Left ventricle myocardium superior (tissue), 1 donor: Measurements from ENCODE around the gene CRP. TPM values are rescaled to one million over a fixed set of nuclear protein-coding genes. Genes with fewer than 3 reads are reported as not detected.
"Not testable (repeated sequence)": the region's sequence is repeated elsewhere in the genome, so short reads cannot be mapped to it uniquely, and the experiment has no call there.

Source experiments
- ATAC-seq: fragments of 200-7000 bp; cut with Tn5 transposase; one replicate; pipeline ENCODE4 v1.9.1; 2020; ENCODE audit warnings: mild to moderate bottlenecking, moderate library complexity
- DNase-seq: peaks from one replicate; pipeline ENCODE4 v3.0.0-alpha.2; 2020
- intact Hi-C: fragments of 100-400 bp; cut with micrococcal nuclease; formaldehyde crosslinking; loops from one replicate; pipeline ENCODE4 v1.11.0; 2022
- total RNA-seq: library from RNA; stranded (reverse); fragmentation: NEBNext Ultra II Directional; extraction: Animal tissue kit (Norgen Biotek cat#: 25700); gene quantifications from one replicate; pipeline ENCODE4 v1.2.1, GENCODE V29; 2021
- donor health status: DM: no; HTN: yes; CAD: no; lungs with severe emphysema.

The CRP gene
- total RNA-seq, 1 donor from 2014 or later = not detected

DNA sequence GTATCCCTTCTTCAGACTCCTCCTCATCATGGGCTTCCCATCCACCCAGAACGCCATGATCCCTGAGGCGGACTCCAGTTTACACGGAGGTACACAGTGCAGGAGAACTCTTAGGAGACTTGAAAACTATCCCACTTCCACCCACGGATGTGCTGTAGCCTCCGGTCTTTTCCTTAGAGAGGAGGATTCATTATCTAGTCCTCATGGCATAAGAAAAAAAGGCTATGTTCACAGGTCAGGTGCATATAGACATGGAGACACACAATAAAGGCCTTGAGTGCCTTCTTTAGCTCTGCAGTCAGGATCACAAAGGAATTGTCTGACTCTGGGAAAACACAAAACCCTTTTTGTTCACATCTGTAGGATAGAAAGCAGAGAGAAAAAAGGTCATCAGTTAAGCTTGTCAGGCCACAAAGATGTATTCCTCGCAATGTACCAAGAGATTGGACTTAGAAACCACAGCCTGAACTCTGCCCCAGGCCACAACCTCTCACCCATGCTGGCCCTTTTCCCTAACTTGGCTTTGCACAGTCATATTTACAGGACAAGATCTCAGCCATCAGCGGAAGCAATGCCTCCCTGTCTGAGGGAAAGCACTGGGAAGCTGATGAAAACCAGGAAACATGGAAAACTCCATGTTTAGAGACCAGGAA, 9.0 kb downstream of the CRP start:
- intact Hi-C loops = no loop called here
- ATAC-seq = no peak
- no peak for DNase-seq

DNA sequence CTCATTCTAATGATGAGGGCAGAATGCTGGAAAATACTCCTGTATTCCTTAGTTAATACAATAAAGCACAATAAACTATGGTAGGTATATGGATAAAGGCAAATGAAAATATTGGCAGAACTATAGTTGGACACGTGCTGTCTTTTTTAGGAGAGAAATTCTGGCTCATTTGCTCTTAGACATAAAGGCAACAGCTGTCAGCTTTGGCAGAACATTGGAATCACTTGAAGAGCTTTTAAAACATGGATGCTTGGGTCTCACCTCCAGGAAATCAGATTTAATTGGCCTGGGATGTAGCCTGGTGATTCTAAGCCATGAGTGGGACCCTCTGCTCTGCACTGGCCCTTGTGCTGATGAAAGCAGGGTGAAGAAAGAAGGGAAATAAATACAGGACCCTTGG, 9.9 kb downstream of the CRP start:
- DNase-seq (no peak), ATAC-seq (no peak)
- intact Hi-C loops = no loop called here

DNA sequence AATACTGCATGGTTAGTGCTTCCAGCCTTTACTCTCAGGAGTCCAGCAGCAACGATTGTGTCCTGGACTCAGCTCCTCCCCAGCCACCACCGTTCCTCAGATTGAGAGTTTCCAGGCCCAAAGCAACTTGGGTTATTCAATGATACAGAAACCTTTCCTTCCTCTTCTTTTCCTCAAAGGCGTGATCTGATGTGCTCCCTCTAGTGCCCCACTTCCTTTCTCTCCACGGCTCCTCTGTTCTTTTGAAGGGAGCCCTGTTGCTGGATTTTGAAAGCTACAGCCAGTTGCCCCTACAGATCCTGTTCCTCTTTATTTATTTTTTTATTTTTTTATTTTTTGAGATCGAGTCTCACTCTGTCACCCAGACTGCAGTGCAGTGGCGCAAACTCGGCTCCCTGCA, 14.1 kb downstream of the CRP start:
- ATAC-seq (no peak), DNase-seq (no peak)
- intact Hi-C loops = no loop called here

- ATAC-seq (no peak), DNase-seq (no peak)
- intact Hi-C loops = no loop called here
These were observed 14.7 kb downstream of the CRP start for GRCh38 chr1:159699653-159700052.

- no peak for ATAC-seq
- intact Hi-C loops = no loop called here
- DNase-seq = no peak
These were observed 15.1 kb downstream of the CRP start for GRCh38 chr1:159699246-159699645.

- intact Hi-C loops = no loop called here
- DNase-seq (no peak), ATAC-seq (no peak)
These were observed 26.9 kb downstream of the CRP start for GRCh38 chr1:159687511-159687910.

GRCh38 chr1:159686599-159687299, 27.6 kb downstream of the CRP start:
- intact Hi-C loops = no loop called here
- DNase-seq (no peak), ATAC-seq (no peak)

DNA sequence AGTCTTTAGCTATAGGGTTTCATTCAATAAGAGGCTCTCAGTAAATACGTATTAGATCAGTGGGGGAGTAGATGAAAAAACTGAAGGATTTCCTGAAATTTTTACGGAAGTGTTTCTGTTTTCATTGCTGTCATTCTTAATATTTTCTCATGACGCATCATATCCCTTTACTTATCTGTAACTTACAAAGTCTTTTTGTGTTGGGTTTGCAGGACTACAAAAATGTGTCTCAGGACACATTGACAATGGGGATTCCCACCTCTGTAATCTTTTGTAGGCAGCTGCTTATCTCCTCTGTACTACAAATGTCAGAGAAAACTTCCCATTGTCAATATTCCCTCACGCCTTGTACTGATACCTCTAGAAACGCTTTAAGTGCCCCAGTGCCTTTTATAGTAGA, 35.5 kb downstream of the CRP start:
- ATAC-seq = no peak
- DNase-seq = no peak
- intact Hi-C loops = no loop called here

GRCh38 chr1:159675046-159675445, 39.3 kb downstream of the CRP start:
- no peak for ATAC-seq
- intact Hi-C loops = no loop called here

DNA sequence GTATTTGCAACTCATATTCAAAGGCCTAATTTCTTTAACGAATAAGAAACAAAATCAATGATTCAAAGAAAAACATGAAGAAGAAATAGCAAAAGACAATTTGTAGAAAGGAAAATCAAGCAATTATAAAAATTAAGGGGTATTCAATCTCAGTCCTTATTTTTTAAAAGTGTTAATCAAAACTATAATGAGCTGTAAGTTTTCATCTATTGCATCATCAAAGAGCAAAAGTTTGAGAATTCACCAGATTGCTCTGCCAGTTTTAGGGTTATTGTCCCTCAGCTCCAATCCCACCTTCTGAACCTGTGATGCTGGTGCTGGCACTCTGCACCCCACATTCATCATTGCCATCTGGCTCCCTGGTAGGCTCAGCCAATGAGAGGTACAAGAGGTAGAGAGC, 42.0 kb downstream of the CRP start:
- DNase-seq, ATAC-seq, intact Hi-C loops: not testable (repeated sequence)

More at GRCh38 chr1:159675046-159675445, 39.3 kb downstream of the CRP start:
- DNase-seq = no peak

DNA sequence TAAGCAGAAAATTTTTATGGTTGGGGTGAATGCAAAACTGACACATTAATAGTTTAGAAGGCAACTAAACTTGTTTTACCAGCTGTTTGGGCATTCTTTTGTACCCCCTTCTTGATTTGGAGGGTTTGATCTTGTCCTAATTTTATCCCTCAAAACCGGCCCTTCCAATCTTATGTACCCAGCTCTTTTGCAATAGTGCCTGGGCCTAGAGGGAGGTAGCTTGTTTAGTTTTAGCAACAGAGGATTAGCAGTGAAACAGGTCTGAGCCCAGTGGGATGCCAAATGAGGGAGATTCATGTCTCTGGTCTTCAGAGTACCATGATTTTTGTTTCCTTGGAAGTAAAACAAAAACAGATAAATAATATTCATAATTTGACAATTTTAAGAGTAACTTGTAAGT, 45.1 kb downstream of the CRP start:
- intact Hi-C loops = no loop called here
- DNase-seq (no peak), ATAC-seq (no peak)

DNA sequence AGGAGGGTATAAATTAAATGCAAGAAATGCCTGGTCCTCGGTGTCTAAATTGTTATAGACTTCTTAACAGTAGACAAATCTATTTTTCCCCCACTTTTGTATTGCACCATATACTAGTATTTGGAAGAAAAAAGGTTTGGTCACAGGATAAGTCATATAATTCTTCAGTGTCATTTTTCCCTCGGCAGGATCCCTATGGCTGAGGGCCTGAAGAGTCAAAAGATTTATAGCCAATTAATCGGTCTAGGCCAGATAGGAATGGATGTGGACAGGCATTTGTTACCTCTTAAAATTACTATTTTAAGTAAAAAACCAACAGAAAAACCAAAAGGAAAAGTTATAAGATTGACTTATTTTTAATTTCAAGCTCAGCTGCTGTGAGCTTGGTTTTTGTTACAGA, 45.6 kb downstream of the CRP start:
- ATAC-seq (no peak), DNase-seq (no peak)
- intact Hi-C loops = no loop called here

DNA sequence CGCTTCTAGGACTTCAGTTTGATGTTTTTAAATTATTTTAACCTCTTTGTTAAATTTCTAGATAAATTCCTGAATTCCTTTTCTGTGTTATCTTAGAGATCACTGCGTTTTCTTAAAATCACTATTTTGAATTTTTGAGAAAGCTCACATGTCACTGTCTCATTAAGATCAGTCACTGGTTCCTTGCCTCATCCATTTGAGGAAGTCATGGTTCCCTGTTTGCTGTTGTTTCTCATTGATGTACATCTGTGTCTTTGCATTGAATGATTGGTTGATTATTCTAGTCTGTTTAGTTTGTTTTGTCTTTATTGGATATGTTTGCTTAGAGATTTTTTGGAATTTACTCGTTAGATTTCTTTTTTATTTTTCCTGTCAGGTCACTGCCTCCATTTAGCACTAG, 50.1 kb downstream of the CRP start:
- ATAC-seq (no peak), DNase-seq (no peak)
- intact Hi-C loops = no loop called here

- intact Hi-C loops = no loop called here
- no peak for ATAC-seq
These were observed 50.8 kb downstream of the CRP start for GRCh38 chr1:159663552-159663951.

More at GRCh38 chr1:159663552-159663951, 50.8 kb downstream of the CRP start:
- DNase-seq = no peak

Other genes with a start within 250 kb of the CRP start
- not detected for gene OR10J5, start 178.6 kb downstream of the CRP start, total RNA-seq
- not detected for gene APCS, start 126.8 kb downstream of the CRP start, total RNA-seq
- gene DUSP23, start 66.4 kb upstream of the CRP start, total RNA-seq = 18.7 TPM
- 0.82 TPM for gene FCRL6, start 87.8 kb upstream of the CRP start, total RNA-seq
- gene SLAMF8, start 112.3 kb upstream of the CRP start, total RNA-seq = 2.4 TPM
- gene VSIG8, start 148.1 kb upstream of the CRP start, total RNA-seq = not detected
- gene CFAP45, start 185.6 kb upstream of the CRP start, total RNA-seq = 1.7 TPM
- 104 TPM for gene TAGLN2, start 210.9 kb upstream of the CRP start, total RNA-seq
- gene IGSF9, start 231.0 kb upstream of the CRP start, total RNA-seq = 0.79 TPM
- gene SLAMF9, start 239.6 kb upstream of the CRP start, total RNA-seq = not detected